Measurements from ENCODE around the gene LYL1. TPM values are rescaled to one million over a fixed set of nuclear protein-coding genes. Genes with fewer than 3 reads are reported as not detected.

Gene LYL1
- total RNA-seq, 1 experiment from 2014 or later = not detected

DNA sequence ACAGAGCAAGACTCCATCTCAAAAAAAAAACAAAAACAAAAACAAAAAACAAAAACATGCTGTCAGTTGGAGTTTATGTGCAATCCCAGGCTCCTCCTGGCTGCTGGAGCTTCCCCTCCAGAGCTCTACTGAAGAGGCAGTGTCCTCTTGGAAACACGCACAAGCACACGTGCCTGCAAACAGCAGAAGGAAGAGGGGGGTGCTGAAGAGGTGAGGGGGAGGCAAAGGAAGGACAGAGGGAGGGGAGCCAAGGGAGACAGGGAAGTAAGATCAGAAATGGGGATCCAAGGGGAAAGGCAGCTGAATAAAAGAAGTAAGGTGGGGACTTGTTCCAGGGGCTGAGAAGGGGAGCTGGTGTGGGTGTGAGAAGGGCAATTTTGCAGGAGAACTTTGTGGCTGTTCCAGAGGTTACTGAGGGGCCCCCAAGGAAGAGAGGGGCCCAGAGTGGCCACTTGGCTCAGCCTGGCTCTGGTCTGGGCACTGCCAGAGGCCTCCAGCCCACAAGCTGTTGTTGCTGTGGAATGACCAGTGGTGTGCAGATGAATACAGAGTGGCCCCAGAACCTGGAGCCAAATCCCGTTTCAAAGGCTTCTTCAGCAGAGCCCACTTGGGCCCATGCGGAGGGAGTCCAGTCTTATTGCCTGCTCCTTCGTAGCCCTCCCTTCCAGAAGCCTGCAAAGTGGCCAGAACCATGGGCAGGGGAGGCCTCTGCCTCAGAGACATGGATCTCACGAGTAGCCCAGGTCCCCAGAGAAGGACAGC, 34.4 kb downstream of the LYL1 start:
- DNase-seq (ENCODE audit: low read depth) = no peak
- in situ Hi-C loops (cut with HindIII; ENCODE audit: low pct_unique_long_range_greater_than_20kb, low sequenced_read_pairs) = no loop called here

DNA sequence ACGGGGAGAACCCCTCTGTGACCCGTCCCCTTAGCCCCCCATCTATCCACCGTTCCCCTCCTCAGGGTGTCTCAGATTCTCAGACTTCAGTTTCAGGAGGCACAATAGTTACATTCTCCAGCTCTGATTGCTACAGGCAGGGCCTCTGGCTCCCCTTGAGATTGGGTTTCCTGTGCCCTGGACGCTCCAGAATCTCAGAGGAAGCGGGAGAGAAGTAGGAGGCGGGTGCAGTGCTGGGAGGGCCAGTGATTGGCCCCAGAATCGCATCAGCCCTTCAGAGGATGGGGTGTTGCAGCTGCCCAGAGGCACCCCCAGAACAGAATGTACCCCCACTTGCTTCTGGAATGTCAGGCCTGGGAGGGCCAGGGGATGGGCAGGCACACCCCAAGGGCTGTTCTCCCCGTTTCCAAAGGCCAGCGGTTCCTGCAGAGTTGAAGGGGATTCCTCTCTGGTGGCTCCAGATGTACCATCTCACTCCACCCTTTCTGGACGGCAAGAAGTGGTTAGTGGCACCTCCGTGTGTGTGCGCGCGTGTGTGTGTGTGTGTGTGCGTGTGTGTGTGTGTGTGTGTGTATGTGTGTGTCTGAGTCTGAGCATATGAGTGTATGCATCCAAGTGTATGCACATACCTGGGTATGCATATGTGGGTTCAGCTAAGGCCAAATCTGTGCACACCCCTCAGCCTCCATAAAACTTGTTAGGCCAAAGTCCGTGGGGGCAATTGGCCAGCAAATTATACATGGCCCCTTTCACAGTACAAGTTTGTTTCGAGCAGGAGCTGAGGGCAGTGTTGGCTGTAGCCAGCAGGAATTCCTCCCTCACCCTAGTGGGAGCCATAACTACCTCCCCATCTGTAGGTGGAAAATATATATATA, 35.5 kb downstream of the LYL1 start:
- in situ Hi-C loops (cut with HindIII; ENCODE audit: low pct_unique_long_range_greater_than_20kb, low sequenced_read_pairs) = no loop called here
- DNase-seq (ENCODE audit: low read depth) = no peak

DNA sequence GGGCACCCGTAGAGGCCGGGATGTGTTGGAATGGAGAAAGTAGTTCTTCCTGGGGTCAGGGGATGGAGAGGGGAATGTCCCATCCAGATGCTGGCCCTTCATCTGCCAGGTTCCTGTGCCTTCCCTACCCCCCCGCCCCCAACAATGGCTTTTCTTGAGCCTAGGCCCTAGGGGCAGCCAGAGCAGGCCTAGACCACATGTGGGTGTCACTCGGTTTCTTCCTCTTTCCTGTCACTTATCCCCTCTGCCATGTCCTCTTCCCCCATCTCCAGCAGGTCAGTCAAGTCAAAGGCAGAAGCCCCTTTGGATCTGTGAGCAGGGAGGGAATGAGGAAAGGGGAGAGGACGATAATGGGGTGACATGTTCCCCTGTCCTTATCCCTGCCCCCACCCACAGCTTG, 36.4 kb downstream of the LYL1 start:
- no peak for DNase-seq (ENCODE audit: low read depth)
- in situ Hi-C loops (cut with HindIII; ENCODE audit: low pct_unique_long_range_greater_than_20kb, low sequenced_read_pairs) = no loop called here

DNA sequence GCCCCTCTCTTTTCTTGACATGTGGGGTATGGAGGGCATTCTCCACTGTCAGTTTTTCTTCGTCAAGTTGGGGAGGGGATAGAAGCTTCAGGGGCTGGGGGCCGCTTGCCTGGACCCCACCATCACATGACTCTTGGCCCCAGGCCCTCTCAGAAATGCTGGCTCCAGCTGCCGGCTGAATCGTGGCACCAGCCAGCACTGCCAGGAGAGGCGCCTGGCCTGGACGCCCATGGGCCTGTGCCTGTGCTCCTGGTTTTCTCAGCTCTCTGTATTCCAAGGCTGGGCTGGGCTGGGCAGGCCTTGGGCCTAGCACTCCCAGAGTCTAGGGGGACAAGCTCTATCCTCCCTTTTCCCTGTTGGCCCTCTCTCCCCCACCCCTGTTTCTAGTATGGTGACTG, 38.6 kb downstream of the LYL1 start:
- DNase-seq (ENCODE audit: low read depth) = no peak
- in situ Hi-C loops (cut with HindIII; ENCODE audit: low pct_unique_long_range_greater_than_20kb, low sequenced_read_pairs) = no loop called here

DNA sequence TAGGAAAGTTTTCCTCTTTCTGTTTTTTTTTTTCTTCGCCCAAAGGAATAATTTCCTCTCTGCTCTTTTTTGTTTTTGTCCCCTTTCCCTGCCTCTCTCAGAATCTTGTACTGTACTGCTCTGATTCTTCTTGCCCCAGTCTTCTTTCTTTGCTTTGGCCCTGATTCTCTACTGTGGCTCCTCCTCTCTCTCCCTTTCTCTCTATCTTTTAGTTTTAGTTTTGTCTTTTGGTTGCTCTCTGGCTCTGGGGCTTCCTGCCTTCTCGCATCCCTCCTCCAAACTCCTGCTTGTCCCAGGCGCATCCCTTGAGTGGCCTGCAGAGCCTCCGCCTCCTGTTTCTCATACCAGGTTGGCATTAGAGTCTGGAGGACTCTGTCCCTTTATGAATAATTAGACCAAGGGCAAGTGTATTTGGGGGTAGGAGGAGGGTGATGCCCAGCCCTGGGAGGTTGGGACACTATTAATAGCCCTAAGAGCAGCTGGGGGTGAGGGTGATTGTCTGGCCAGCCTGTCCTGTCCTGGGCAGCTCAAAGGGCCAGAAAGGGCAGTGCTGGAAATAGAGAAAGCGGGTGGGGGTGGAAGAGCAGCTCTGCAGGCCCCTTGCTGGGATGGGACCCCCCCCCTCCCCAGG, 39.1 kb downstream of the LYL1 start:
- in situ Hi-C loops (cut with HindIII; ENCODE audit: low pct_unique_long_range_greater_than_20kb, low sequenced_read_pairs) = no loop called here

DNA sequence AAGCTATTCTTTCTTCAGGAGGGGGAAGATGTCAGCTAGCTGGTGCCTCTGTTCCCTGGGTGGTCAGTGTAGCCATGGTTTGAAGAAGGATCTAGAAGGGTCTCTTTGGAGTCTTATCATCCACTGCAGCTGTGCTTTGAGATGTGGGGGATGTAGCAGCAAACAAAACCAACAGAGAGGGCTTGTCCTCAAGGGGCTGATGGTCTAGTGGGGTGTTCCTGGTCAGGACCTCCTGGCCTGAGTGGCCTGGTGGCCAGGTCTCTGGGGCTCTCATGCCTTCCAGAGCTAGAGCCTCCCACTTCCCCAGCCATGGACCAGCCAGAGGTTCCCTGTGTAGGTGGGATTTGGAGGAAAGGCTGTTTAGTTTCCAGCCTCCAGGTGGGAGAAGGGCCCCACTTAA, 40.3 kb downstream of the LYL1 start:
- DNase-seq (ENCODE audit: low read depth) = no peak
- in situ Hi-C loops (cut with HindIII; ENCODE audit: low pct_unique_long_range_greater_than_20kb, low sequenced_read_pairs) = no loop called here

More for the DNA sequence above, 39.1 kb downstream of the LYL1 start:
- DNase-seq (ENCODE audit: low read depth) = no peak

DNA sequence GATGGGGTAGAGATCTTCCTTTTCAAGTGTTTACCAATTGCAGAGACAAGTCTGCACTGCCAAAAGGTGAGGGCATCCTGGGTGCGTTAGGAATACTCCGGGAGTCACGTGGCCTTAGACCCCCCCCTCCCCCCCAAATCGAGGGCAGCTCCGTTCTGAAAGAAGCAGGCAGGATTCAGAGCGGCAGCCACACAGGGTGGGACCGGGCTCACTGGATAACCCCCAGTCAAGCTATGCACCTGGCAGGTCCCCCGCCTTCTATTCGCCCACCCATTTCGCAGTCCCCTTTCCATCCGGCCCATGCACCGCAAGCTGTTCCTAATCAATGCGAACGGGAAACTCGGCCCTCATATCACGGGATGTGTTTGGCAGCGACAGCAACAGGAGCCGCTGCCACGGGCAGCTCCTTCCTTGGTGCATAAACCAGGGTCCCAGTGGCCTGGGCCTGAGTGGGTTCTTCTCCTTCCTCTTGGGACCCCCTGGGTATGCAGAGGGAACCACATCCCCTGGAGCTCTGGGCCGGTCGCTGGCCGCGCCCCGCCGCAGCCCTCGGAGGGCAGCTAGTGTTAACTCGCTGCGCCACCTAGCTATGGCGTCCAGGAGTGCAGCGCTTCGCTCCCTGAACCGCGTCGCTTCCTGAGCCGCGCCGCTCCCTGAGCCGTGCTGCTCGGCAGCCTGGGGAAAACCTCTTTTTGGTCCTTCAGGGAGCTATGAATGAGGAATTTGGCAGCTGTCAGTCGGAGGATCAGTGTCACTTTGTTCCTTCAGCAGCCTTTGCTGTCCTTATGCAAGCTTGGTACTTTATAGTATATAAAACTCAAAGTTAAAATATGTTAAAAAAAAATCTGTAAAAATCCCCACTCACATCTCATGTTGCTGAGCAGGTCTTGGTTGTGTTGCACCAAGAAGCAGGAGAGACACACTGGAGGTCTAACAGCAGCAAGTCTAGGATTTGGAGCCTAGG, 41.4 kb downstream of the LYL1 start:
- DNase-seq (ENCODE audit: low read depth) = peak; percentile 61

DNA sequence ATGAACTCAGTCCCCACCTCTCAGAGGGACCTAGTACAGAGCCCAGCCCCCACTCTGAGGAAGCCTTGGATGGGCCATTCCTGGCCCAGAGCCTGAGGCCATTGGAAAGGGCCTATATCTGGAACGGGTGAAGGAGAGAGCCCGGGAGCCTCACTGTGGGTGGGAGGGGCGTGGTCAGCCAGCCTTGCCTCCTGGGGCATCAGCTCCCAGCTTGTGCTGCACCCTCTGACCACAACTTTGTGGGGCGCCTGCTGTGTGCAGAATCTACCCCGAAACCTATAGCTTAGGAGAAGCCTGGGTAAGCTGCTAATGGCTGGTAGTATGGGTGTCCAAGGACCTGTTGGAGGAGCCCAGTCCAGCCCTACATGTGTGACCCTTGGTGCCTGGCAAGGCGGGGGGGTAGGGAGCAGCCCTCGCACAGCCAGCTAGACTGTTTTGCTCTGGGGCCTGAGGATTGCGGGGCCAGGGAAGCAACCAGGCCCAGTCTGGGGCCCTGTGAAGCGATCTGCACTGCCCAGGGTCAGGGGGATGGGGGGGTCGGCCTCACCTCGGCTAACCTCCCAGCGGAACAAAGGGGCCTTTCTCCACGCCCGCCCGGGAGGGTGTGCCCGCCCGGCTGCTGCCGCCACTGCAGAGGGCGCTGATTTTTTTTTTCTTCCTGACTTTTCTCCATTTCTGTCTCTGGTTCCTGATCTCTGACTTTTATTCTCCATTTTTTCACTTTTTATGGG, 42.3 kb downstream of the LYL1 start:
- DNase-seq (ENCODE audit: low read depth) = no peak
- in situ Hi-C loops (cut with HindIII; ENCODE audit: low pct_unique_long_range_greater_than_20kb, low sequenced_read_pairs) = no loop called here

More for the DNA sequence above, 41.4 kb downstream of the LYL1 start:
- in situ Hi-C loops (cut with HindIII; ENCODE audit: low pct_unique_long_range_greater_than_20kb, low sequenced_read_pairs) = no loop called here

DNA sequence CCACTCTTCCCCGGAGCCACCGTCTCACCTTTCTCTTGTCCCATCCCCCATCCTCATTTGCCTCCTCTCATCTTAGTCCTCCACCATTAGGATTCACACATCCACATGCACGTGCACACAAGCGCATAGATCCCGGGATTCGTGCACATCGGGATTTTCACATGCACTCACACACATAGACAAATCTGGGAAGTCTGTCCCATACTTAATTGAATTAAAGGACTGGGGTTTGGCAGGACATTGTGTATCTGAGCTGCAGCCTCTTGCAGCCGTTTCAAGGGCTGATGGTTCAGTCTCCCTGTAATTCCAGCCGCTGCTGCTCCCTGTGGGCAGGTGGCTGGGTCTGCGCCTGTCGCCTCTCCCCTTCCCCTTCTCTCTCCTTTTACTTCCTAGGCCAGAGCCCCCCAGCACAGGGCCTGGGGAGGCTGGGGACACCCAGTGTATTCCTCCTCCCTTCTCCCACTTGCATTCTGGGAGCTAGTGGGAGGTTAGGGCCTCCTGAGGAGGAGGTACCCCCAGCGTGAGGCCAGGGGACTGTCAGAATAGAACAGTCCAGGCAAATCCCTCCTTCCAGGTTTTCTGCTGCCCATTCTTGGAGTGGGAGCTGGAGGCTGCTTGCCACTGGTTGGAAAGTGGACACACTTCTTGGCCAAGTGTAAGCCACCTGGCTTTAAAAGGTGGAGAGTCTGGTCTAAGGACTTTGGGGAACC, 43.6 kb downstream of the LYL1 start:
- in situ Hi-C loops (cut with HindIII; ENCODE audit: low pct_unique_long_range_greater_than_20kb, low sequenced_read_pairs) = no loop called here
- no peak for DNase-seq (ENCODE audit: low read depth)

DNA sequence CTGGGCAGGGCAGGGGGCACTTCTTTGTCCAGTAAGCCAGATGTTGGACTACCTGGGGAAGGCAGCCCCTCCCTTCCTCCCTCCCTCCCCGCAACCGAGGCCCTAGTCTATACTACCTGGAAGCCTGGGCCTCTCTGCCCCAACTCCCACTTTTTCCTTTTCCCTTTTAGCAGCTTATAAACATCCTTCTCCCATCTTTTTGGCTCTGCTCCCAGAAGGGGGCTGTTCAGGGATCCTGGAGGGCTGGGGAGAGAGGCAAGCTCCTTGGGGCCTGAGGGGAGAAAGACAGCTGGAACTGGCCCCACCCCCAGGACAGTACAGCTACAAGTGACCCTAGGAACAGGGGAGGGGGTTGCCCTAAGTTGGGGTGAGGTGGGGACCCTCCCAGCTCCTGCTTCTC, 44.9 kb downstream of the LYL1 start:
- no peak for DNase-seq (ENCODE audit: low read depth)
- in situ Hi-C loops (cut with HindIII; ENCODE audit: low pct_unique_long_range_greater_than_20kb, low sequenced_read_pairs) = no loop called here

DNA sequence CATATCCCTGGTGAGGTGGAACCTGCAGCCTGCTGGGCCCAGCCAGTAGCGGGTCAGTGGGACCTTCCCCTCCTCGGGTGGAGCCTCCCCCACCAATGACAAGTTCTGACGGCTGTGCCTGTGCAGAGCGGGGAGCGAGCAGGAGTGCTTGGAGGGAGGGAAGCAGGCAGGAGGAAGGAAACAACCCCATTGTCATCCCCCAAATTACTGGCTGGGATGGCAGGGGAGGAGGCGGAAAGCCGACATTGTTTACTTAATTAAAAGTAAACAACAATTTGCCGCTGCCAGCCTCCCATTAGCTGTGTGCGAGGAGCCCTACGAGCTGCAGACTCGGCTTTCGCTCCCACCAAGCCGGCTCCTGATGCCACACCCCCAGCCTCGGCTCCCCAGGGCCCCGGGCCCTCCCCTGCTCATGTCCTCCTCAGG, 45.5 kb downstream of the LYL1 start:
- no peak for DNase-seq (ENCODE audit: low read depth)
- in situ Hi-C loops (cut with HindIII; ENCODE audit: low pct_unique_long_range_greater_than_20kb, low sequenced_read_pairs) = no loop called here

DNA sequence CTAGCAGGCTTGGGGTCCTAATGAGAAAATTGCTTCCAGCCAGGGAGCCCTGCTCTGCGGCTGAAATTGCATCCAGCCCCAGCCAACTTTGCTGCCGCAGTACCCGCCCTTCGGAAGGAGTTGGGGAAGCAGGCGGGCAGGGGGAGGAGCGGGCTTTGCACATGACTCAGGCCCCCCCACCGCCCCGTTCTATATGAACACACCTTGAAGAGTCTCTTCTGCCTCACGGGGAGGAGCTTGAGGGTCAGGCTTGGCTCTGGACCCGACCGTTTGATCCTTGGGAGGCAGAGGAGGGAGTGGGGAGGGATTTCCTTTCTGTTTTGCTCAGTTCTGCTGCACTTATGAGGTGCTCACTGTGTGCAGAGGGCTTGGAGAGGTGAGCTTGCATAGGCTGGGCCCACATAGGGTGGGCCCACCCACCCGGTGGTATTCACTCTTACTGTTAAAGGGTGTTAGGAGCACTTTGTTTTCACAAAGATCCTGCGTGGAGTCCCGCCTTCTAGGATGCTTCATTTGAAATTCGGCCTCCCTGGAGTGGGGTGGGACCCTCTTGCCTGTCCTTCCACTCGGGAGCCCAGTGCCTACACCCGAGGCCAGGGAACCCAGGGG, 46.5 kb downstream of the LYL1 start:
- no peak for DNase-seq (ENCODE audit: low read depth)
- in situ Hi-C loops (cut with HindIII; ENCODE audit: low pct_unique_long_range_greater_than_20kb, low sequenced_read_pairs) = no loop called here

DNA sequence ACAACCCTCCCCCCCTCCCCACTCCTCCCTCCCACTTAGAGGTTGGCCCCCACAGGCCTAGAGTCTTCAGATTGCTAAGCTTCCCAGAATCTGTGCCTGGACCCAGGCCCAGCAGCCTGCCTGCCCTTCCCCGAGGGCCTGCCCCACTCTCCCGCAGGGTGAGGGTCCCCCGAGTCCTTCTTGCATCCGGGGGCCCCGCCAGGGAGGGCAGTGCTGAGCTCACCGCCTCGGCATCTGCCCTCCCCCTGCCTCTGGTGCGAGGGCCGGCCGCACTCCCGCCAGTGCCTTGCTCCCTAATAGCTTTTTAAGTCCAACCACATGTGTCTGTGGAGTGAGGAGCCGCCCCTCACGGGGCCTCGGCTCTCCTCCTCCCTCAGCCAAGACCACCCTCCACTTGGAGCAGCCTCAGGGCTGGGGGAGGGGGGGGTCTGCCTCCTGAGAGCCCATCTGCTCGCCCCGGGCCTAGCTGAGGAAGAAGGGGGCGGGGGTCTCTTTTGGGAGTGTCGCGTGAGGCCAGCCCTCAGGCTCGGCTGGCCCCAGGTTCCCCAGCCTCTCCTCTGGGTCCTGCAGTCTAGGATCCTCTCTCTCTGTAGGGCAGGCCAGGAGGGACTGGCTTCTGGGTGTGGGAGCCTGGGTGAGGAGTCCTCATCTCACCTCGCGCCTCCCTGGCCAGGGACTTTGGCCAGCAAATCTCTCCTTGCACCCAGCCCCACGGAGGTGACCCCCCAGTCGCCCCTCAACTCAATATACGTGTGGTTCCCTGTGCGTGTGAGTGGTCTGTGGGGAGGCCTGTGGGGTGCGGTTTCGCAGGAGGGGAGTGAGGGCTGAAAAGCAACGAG, 47.2 kb downstream of the LYL1 start:
- DNase-seq (ENCODE audit: low read depth) = no peak
- in situ Hi-C loops (cut with HindIII; ENCODE audit: low pct_unique_long_range_greater_than_20kb, low sequenced_read_pairs) = no loop called here

DNA sequence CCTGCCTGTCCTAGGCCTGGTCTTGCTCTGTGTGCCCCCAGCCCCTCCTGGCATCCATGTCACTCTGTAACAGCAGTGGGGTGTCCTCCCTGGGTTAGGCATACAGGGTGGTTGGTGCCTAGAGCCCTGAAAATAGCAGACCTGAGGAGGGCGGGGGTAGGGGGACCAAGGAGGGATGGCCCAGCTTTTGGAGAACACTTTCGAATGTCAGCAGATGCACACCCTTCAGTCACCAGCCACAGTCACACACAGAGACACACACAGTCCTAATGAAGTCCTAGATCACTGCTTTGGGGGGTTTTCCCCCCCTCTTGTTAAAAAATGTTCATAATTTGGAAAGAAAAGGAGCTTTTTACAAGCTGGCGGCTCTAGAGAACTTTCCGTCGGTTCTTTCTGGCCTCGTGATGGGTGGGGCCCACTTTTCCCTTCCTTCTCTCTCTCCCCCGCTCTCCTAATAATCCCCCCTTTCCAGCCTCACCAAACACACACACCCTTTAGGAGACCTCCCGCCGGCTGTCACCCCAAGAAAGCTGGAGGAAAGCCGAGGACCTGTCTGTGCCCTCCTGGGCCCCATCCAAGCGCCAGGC, 47.9 kb downstream of the LYL1 start:
- DNase-seq (ENCODE audit: low read depth) = no peak
- in situ Hi-C loops (cut with HindIII; ENCODE audit: low pct_unique_long_range_greater_than_20kb, low sequenced_read_pairs) = no loop called here

Measured in Caki2 (cell line).